SIG-M5 treated with dmso at 0.1 percent for 504 hours (cell line): ENCODE results near the gene SPATA2.
"Not testable (repeated sequence)": the region's sequence is repeated elsewhere in the genome, so short reads cannot be mapped to it uniquely, and the experiment has no call there.

Experiments used
- DNase-seq: peaks from one replicate; lab custom pipeline; 2025; ENCODE audit not compliant: unreplicated experiment; lab: John Stamatoyannopoulos, UW

The SPATA2 gene, protein sequence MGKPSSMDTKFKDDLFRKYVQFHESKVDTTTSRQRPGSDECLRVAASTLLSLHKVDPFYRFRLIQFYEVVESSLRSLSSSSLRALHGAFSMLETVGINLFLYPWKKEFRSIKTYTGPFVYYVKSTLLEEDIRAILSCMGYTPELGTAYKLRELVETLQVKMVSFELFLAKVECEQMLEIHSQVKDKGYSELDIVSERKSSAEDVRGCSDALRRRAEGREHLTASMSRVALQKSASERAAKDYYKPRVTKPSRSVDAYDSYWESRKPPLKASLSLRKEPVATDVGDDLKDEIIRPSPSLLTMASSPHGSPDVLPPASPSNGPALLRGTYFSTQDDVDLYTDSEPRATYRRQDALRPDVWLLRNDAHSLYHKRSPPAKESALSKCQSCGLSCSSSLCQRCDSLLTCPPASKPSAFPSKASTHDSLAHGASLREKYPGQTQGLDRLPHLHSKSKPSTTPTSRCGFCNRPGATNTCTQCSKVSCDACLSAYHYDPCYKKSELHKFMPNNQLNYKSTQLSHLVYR

DNA sequence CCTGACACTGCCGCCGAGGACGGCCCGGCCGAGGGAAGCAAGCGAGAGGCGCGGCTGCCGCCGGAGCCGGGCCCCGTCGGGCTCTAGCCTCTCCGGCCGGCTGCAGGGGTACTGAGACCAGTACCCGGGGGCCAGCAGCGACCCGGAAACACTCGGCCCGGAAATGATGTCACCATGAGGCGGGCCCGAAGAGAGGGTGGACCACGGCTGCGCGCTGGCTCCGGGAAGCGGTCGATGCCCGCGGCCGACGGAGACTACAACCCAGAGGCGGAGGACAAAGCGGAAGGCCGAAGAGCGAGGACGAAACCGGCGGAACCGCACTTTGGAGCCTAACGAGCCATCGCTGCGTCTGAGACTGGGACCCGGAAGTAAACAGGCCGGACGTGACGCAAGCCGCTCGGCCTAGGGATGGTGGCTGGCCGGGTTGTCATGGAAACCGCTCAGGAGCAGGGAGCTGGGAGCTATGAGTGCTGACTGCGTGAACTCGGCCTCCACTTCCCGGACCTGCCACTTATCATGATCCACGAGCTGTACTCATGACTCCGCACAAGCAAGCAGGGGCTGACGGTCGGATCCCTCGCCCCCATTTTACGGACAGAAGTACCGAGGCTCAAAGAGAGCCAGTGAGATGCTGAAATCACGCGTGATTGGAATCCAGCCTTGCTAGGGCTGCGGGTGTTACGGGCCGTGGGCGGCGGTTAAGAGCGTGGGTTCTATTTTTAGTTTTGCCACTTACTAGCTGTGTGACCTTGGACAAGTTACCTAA, at the start of gene SPATA2:
Gene SPATA2, minus strand, starts transcription at position 150 of the 766 bp plus-strand sequence. CDS start 7,039 bp downstream, outside the sequence.
- DNase-seq = peak; percentile 95

DNA sequence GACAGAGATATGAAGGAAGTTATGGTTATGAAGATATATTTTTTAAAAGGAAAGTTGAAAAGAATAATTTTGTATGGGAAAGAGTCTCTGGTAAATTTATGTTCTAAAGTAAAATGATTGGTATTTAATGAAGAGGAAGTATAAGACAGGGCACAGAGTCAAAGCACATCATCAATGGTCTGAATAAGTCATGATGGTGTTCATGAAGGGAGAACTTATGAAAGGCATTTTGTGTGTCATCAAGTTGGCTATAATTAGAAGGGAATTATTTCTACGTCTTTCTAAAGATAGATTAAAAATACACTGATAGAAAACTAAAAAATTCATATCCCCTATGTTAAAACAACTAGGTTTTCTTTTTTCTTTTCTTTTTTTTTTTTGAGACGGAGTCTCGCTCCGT, 46.1 kb upstream of the SPATA2 start:
- no peak for DNase-seq

DNA sequence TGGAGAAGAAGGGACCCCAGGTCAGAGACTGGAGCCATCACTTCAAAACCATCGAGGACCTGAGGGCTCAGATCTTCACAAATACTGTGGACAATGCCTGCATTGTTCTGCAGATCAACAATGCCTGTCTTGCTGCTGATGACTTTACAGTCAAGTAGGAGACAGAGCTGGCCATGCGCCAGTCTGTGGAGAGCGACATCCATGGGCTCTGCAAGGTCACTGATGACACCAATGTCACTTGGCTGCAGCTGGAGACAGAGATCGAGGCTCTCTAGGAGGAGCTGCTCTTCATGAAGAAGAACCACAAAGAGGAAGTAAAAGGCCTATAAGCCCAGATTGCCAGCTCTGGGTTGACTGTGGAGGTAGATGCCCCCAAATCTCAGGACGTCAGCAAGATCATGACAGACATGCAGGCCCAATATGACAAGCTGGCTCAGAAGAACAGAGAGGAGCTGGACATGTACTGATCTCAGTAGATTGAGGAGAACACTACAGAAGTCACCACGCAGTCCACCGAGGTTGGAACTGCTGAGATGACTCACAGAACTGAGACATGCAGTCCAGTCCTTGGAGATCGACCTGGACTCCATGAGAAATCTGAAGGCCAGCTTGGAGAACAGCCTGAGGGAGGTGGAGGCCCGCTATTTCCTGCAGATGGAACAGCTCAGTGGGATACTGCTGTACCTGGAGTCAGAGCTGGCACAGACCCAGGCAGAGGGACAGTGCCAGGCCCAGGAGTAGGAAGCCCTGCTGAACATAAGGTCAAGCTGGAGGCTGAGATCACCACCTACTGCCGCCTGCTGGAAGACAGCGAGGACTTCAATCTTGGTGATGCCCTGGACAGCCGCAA, 42.0 kb upstream of the SPATA2 start:
- peak; percentile 31 for DNase-seq

DNA sequence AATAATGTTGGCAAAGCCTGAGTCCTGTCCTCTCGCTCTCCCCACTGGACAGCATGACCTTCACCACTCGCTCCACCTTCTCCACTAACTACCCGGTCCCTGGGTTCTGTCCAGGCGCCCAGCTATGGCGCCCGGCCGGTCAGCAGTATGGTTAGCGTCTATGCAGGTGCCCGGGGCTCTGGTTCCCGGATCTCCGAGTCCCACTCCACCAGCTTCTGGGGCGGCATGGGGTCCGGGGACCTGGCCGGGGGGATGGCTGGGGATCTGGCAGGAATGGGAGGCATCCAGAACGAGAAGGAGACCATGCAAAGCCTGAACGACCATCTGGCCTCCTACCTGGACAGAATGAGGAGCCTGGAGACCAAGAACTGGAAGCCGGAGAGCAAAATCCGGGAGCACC, 41.4 kb upstream of the SPATA2 start:
- DNase-seq = no peak

DNA sequence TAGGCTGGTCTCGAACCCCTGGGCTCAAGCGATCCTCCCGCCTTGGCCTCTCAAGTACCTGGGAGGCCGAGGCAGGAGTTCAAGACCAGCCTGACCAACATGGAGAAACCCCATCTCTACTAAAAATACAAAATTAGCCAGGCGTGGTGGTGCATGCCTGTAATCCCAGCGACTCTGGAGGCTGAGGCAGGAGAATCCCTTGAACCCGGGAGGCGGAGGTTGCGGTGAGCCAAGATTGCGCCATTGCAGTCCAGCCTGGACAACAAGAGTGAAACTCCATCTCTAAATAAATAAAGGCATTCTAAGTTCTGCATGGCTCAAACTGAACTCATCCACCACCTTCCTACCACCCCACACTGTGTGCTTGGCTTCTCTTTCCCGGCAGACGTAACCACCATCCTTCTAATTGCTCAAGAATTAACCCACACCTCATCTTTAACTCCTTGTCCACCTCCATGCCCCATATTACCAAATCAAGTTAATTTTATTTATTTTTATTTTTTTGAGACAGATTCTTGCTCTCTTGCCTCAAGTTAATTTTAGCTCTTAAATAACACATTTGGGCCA, 40.6 kb upstream of the SPATA2 start:
- not testable (repeated sequence) for DNase-seq

DNA sequence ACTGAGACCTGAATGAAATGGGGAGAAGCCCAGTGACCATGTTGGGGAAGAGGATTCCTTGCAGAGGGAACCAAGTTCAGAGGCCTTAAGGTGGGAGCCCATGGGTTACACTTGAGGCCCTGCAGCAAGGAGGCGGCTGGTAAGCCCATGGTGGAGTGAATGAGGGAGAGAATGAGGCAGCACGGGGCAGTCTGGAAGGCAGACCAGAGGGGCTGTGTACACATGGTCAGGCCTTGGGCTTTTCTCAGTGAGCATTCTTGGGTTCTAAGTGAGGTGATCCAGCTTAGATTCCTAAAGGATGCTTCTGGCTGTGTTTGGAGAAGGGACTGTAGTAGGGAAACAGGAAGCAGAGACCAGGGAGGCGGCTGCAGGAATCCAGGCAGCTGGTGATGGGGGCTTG, 39.8 kb upstream of the SPATA2 start:
- DNase-seq = no peak

DNA sequence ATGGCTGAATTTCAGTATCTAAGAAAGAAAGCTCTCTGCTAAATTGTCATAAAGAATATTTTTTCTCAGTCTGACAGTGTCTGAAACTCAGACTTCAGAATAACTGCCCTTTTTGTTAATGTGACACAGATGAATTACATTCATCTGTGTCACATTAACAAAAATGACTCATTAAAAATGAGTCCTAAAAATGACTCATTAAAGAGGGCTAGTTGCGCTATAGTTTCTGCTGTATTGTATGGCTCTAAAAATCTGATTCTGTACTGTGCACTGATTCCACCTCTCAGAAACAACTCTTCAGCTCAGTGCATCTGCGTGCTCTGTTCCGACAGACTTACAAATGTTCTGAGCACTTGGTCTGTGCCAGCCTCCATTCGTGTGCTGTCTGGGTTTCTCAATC, 35.8 kb upstream of the SPATA2 start:
- no peak for DNase-seq

DNA sequence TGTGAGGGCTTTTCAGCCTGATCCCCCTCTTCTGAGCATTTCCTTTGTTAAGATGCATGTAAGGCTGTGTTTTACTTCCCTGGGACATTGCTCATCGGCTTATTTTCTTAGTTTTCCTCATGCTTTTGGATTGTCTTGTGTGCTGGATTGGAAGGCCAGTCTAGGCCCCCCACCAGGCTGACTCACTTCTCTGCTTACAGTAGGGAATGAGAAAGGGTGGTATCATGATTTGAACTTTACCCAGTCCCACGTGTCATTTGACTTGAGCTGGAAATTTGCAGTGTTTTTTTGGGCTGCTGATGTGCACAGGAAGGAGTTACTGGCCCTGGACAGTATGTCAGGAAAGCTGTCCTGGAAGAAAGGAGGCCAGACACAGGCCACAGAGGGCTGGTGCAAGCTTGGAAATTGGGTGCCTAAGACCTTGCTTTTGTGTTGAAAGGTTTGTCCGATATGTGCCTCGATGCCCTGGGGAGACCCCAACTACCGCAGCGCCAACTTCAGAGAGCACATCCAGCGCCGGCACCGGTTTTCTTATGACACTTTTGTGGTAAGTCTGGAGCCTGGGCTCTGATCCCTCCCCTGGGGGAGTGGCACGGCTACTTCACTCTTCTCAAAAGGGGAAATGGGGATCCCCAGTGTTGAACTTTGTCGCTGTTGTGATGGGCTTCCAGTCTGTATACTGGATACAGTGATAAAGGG, 33.6 kb upstream of the SPATA2 start:
- no peak for DNase-seq

DNA sequence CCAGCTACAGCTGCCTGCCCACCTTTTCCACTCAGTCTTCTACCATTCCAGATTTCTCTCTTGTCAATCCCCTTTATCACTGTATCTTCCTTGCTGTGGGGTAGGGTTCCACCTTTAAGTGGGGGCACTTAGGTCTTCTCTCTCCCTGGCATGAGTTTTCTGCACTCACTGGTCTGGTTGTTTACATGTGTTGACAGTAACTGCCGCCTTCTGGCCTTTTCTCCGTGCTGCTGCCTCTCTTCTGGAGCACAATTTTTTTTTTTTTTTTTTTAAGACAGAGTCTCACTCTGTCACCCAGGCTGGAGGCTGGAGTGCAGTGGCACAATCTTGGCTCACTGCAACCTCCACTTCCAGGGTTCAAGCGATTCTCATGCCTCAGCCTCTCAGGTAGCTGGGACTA, 32.8 kb upstream of the SPATA2 start:
- no peak for DNase-seq

DNA sequence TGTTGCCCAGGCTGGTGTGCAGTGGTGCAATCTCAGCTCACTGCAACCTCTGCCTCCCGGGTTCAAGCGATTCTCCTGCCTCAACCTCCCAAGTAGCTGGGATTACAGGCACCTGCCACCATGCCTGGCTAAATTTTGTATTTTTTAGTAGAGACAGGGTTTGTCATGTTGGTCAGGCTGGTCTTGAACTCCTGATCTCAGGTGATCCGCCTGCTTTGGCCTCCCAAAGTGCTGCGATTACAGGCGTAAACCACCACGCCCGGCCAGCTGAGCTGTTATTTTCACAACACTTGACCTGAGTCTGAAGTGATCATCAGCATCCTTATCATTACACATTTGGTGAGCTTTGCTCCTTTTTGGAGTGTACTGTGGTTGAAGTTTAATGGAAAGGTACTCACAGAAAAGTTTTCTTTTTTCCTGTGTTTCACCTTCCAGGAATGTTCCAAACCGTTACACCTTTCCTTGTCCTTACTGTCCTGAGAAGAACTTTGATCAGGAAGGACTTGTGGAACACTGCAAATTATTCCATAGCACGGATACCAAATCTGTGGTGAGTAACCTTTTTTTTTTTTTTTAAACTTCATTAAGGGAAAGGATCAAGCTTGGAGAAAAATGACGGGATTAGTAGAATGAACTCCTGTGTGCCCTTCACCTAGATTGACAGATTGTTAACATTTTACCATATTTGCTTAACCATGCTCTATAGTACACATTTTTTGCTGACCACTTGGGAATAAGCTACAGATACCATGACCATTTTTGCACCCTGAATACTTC, 30.6 kb upstream of the SPATA2 start:
- DNase-seq = no peak

DNA sequence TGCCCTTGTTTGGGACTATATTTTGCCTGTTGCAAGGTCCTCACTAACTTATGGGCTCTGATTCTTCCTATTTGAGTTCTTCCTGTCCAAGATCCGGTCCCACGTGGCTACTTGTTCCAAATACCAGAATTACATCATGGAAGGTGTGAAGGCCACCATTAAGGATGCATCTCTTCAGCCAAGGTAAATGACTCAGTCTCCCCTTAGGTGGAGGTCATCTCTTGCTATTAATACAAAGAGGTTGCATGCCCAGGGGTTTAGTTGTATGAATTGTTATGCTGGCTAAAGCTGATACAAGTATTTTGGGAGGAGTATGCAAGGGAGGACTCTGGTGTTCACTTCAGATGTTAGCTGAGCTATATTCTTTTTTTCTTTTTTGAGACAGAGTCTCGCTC, 30.0 kb upstream of the SPATA2 start:
- DNase-seq = no peak

DNA sequence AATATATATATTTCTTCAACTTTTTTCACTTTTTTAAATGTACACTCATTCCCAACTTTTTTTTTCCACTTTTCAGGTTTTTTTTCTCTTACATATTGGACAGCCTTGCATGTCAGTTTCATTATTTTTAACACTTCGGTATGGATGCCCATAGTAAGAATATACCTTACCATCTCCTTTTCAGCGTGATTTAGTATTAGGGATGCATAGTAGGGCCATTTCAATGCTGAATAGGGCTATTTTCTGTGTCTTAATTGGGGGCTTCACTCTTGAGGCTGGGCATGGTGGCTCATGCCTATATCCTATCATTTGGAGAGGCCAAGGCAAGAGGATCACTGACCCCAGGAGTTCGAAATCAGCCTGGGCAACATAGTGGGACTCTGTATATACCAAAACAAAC, 27.6 kb upstream of the SPATA2 start:
- no peak for DNase-seq

DNA sequence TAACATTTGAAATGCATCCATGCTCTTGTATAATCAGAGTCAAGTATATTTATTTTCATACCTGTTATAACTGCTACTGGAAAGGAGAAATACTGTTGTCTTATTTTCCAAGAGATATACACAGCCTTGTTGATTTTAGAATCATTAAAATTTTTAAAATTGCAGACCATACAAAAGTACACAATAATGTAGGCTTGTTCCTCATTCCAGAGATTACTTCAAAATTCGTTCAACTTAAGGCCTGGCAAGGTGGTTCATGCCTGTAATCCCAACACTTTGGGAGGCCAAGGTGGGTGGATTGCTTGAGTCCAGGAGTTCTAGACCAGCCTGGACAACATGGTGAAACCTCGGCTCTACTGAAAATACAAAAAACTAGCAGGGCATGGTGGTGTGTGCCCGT, 27.0 kb upstream of the SPATA2 start:
- DNase-seq = no peak

DNA sequence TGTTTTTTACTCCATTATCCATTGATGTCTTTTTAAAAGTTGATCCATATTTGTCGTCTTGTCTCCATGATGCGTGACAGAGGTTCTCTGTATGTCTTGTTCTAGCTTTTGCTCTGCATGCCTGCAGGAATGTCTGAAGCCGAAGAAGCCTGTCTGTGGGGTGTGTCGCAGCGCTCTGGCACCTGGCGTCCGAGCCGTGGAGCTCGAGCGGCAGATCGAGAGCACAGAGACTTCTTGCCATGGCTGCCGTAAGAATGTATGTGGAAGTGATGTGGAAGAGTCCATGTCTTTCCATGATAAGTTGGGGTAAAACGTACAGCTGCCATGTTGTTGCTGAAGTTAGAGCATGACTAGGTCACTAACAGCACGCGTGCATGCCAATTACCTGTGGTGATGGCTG, 26.1 kb upstream of the SPATA2 start:
- DNase-seq = no peak

DNA sequence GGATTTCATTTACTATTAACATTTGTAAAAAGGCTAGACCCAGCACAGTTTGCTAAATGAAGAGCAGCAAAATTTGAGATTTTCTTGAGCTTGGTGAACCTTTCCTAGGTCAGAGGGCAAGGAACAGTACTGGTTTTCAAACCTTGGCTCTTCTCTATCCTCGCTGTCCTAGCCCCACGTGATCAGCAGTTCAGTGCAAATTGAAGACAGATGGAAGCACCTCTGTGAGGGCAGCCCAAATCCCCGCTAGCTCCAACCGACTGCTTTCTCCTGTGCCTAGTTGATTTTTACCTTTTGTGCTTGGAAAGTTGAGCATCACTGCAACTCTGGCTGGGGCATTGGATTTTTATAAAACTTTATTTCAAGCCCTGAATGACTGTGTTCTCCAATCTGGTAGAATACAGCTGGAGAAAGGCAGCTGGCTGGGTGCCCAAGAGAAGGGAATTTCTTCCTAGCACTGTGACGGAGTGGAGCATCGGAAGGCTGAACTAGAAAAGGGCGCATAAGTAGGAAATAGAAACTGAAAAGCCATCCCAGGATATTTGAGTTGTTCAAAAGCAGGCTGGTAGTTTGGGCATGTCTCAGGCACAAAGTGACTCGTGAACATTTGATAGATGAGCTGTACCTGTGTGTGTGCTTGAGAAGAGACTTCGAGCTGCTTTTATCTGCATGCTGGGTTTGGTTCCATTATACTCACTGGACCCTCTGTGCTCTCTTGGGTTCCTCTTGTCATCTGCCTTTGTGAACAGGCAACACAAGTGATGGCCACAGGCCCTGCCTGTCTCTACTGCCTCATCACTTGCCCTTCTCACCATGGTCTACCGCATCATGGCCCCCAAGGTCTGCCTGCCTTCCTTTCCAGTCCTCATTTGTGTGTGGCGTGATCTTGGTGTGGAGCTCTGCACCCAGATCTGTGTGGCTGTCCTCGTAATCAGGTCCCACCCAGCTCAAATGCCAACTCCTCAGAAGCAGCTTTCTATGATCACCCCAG, 23.1 kb upstream of the SPATA2 start:
- no peak for DNase-seq

DNA sequence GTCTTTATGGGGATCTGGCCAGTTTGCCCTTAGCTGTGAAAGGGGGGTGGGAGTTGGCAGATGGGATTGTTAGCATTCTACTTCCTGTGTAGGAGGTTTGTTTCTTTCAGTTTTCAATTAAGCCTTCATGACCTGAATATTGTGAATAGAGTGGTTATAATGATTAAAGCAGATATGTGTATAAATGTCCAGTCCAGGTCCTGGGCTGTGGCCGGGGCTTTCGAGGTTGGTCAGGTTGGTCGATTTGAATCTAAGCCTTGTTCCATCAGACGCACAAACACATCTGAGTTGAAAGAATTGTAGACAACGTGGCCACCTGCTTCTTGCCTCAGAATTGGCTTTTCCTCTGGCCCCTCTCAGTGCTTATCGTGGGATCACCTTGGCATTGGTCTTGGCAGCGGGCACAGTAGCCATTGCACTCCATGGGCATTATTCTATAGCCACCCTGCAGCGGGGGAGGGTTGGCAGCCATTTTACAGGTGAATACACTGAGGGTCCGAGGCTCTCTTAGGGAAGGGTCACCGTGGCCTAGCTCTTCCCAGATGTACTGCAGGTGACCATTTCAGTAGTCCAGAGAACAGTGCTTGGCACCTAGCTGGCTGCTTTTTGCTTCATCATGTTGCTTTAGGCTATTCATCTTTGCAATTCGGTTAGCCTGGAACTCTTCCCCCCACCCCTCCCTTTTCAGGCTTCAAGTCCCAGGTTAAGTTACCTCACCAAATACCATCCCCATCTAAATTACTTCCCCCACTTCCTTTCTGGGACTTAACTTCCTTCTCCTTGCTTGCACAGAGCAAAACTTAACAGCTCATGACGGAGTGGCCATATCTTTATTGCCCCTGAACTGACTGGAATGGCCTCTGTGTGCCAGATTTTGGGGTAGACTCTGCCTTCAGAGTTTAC, 21.9 kb upstream of the SPATA2 start:
- DNase-seq = peak; percentile 77
